ENCODE data around the gene CCL28.

CCL28 gene

GRCh38 chr5:43358301-43358700 lies 53.9 kb downstream of the CCL28 start:
- Mint-ChIP-seq H3K4me1 (ENCODE audit: low read depth) (no peaks in the 10 kb centered on the region), H3K27me3 (ENCODE audit: low read depth) (no peaks in the 10 kb centered on the region), H3K27ac (no peak overlapping the region)

GRCh38 chr5:43357878-43358281 lies 54.3 kb downstream of the CCL28 start:
- Mint-ChIP-seq H3K27ac (no peak overlapping the region), H3K27me3 (ENCODE audit: low read depth) (no peaks in the 10 kb centered on the region), H3K36me3 (ENCODE audit: low read depth) (no peaks in the 10 kb centered on the region)

More at GRCh38 chr5:43358301-43358700, 53.9 kb downstream of the CCL28 start:
- no peak overlapping the region for H3K4me3 Mint-ChIP-seq
- no peaks in the 10 kb centered on the region for H3K36me3 Mint-ChIP-seq (ENCODE audit: low read depth)
- H3K9me3 Mint-ChIP-seq = peaks cover 29% of the 10 kb centered on the region
- no peak for DNase-seq (ENCODE audit: low spot score)

DNA sequence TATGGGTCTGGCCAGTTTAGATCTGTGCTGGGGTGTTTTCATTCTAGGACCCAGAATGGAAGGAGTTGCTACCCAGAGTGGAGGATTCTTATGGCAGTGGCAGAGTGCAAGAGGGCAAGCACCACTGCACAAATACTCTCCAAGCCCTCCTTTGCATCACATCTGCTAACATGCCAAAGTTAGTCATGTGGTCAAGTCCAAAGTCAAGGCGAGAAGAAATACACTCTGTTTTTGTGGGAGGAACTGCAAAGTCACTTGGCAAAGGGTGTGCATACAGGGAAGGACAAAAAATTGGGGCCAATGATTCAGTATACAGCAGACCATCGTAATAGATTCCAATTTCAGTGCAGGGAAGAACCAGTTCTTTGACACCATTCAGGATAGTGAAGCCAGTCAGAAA lies 55.1 kb downstream of the CCL28 start:
- Mint-ChIP-seq H3K4me3 (no peak overlapping the region), H3K27me3 (ENCODE audit: low read depth) (no peaks in the 10 kb centered on the region), H3K27ac (no peak overlapping the region), H3K4me1 (ENCODE audit: low read depth) (no peaks in the 10 kb centered on the region), H3K36me3 (ENCODE audit: low read depth) (no peaks in the 10 kb centered on the region), H3K9me3 (peaks cover 29% of the 10 kb centered on the region)
- no peak for DNase-seq (ENCODE audit: low spot score)

More at GRCh38 chr5:43357878-43358281, 54.3 kb downstream of the CCL28 start:
- DNase-seq (ENCODE audit: low spot score) = no peak
- peaks cover 29% of the 10 kb centered on the region for H3K9me3 Mint-ChIP-seq
- no peaks in the 10 kb centered on the region for H3K4me1 Mint-ChIP-seq (ENCODE audit: low read depth)
- H3K4me3 Mint-ChIP-seq = no peak overlapping the region

- Mint-ChIP-seq H3K9me3 (peaks cover 11% of the 10 kb centered on the region), H3K27me3 (ENCODE audit: low read depth) (peaks cover 4% of the 10 kb centered on the region), H3K36me3 (ENCODE audit: low read depth) (no peaks in the 10 kb centered on the region), H3K27ac (no peak overlapping the region), H3K4me3 (no peak overlapping the region), H3K4me1 (ENCODE audit: low read depth) (no peaks in the 10 kb centered on the region)
- no peak for DNase-seq (ENCODE audit: low spot score)
Measured at GRCh38 chr5:43354774-43355173, 57.4 kb downstream of the CCL28 start.

DNA sequence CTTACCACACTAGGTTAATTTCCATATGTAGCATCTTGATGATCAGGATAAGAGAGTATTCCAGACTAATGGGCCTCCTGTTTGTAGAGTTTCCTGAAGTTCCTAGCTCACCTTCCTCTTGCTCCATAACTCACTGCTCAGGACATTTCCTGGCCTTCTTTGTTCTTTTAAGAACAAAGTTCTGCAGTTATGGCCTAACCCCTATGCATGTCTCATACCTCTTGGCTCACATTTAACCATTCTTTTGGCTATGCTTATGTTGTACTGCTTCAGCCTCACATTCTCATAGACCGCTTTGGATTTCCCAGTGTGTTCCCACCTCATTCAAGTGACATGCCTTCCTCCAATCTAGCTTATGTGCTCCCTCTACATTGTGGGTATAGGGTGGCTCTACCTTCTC lies 58.5 kb downstream of the CCL28 start:
- DNase-seq (ENCODE audit: low spot score) = no peak
- H3K4me1 Mint-ChIP-seq (ENCODE audit: low read depth) = no peaks in the 10 kb centered on the region
- H3K9me3 Mint-ChIP-seq = no peaks in the 10 kb centered on the region
- no peaks in the 10 kb centered on the region for H3K36me3 Mint-ChIP-seq (ENCODE audit: low read depth)
- H3K27ac Mint-ChIP-seq = no peak overlapping the region
- H3K27me3 Mint-ChIP-seq (ENCODE audit: low read depth) = peaks cover 6% of the 10 kb centered on the region
- H3K4me3 Mint-ChIP-seq = no peak overlapping the region

GRCh38 chr5:43352915-43353314 lies 59.3 kb downstream of the CCL28 start:
- no peak overlapping the region for H3K4me3 Mint-ChIP-seq
- H3K9me3 Mint-ChIP-seq = no peaks in the 10 kb centered on the region
- H3K27me3 Mint-ChIP-seq (ENCODE audit: low read depth) = peaks cover 6% of the 10 kb centered on the region
- no peak overlapping the region for H3K27ac Mint-ChIP-seq
- DNase-seq (ENCODE audit: low spot score) = no peak
- no peaks in the 10 kb centered on the region for H3K4me1 Mint-ChIP-seq (ENCODE audit: low read depth)
- no peaks in the 10 kb centered on the region for H3K36me3 Mint-ChIP-seq (ENCODE audit: low read depth)

- H3K4me1 Mint-ChIP-seq (ENCODE audit: low read depth) = no peaks in the 10 kb centered on the region
- no peak for DNase-seq (ENCODE audit: low spot score)
- no peak overlapping the region for H3K4me3 Mint-ChIP-seq
- H3K9me3 Mint-ChIP-seq = no peaks in the 10 kb centered on the region
- H3K27ac Mint-ChIP-seq = no peak overlapping the region
- H3K36me3 Mint-ChIP-seq (ENCODE audit: low read depth) = no peaks in the 10 kb centered on the region
- H3K27me3 Mint-ChIP-seq (ENCODE audit: low read depth) = peaks cover 6% of the 10 kb centered on the region
Measured at GRCh38 chr5:43352131-43352530, 60.1 kb downstream of the CCL28 start.

DNA sequence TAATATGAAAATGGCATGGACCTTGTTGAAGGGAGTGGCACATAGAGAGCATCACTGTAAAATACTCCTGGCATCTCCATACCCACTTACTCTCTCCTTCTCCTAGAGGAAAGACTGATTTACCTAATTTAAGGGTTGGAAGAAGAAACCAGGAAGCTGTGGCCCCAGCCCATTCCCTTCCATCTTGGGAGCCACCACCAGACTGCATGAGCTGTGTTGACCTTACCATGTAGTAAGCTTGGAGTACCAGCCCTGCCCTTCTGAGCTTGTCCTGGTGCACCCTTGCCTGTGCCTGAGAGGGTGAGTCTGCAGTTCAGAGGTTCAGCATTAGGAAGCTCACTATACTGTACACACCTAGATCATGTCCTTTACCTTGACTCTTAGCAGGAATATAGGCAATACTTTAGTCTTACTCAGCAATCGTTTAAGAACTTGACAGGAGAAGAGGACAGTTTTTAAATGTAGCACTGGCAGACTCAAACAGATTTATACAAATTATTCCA lies 63.3 kb downstream of the CCL28 start:
- peaks cover 6% of the 10 kb centered on the region for H3K27me3 Mint-ChIP-seq (ENCODE audit: low read depth)
- H3K9me3 Mint-ChIP-seq = no peaks in the 10 kb centered on the region
- DNase-seq (ENCODE audit: low spot score) = no peak
- no peaks in the 10 kb centered on the region for H3K4me1 Mint-ChIP-seq (ENCODE audit: low read depth)
- no peak overlapping the region for H3K4me3 Mint-ChIP-seq
- no peaks in the 10 kb centered on the region for H3K36me3 Mint-ChIP-seq (ENCODE audit: low read depth)
- no peak overlapping the region for H3K27ac Mint-ChIP-seq

- H3K4me3 Mint-ChIP-seq = no peak overlapping the region
- peaks cover 10% of the 10 kb centered on the region for H3K27me3 Mint-ChIP-seq (ENCODE audit: low read depth)
- no peaks in the 10 kb centered on the region for H3K36me3 Mint-ChIP-seq (ENCODE audit: low read depth)
- no peak for DNase-seq (ENCODE audit: low spot score)
- H3K27ac Mint-ChIP-seq = no peak overlapping the region
- H3K4me1 Mint-ChIP-seq (ENCODE audit: low read depth) = no peaks in the 10 kb centered on the region
- peaks cover 4% of the 10 kb centered on the region for H3K9me3 Mint-ChIP-seq
Measured at GRCh38 chr5:43348207-43348606, 64.0 kb downstream of the CCL28 start.

GRCh38 chr5:43338862-43339261 lies 73.3 kb downstream of the CCL28 start:
- Mint-ChIP-seq H3K4me1 (ENCODE audit: low read depth) (peaks cover 3% of the 10 kb centered on the region), H3K4me3 (no peak overlapping the region), H3K36me3 (ENCODE audit: low read depth) (peaks cover 6% of the 10 kb centered on the region), H3K27ac (no peak overlapping the region), H3K27me3 (ENCODE audit: low read depth) (peaks cover 3% of the 10 kb centered on the region), H3K9me3 (peaks cover 43% of the 10 kb centered on the region)
- DNase-seq (ENCODE audit: low spot score) = no peak

- Mint-ChIP-seq H3K9me3 (peaks cover 51% of the 10 kb centered on the region), H3K27ac (peak overlapping the region; percentile 1), H3K4me3 (no peak overlapping the region), H3K4me1 (ENCODE audit: low read depth) (peaks cover 3% of the 10 kb centered on the region), H3K27me3 (ENCODE audit: low read depth) (no peaks in the 10 kb centered on the region), H3K36me3 (ENCODE audit: low read depth) (peaks cover 7% of the 10 kb centered on the region)
- peak; percentile 20 for DNase-seq (ENCODE audit: low spot score)
Measured at GRCh38 chr5:43336159-43336558, 76.0 kb downstream of the CCL28 start.

DNA sequence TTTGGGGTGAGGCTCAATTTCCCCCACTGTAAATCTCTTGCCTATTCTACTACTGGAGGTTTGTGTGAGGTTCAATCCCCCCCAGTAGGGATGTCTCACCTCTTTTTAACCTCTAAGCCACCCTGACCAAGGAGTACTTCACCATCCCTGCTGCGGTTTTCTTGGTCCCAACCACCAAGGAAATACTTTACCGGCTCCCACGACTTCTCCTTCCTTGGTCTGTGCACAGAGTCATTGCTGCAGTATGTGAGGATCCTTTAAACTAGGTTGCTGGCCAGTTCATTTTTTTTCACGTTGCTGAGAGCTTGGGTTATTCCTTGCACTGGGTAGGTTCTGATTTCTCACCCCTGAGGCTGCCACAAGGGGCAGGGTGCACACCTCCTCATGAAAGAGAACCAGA lies 76.5 kb downstream of the CCL28 start:
- Mint-ChIP-seq H3K4me3 (no peak overlapping the region), H3K9me3 (peaks cover 51% of the 10 kb centered on the region), H3K27me3 (ENCODE audit: low read depth) (no peaks in the 10 kb centered on the region), H3K27ac (no peak overlapping the region), H3K36me3 (ENCODE audit: low read depth) (peaks cover 7% of the 10 kb centered on the region), H3K4me1 (ENCODE audit: low read depth) (peaks cover 3% of the 10 kb centered on the region)
- DNase-seq (ENCODE audit: low spot score) = no peak

DNA sequence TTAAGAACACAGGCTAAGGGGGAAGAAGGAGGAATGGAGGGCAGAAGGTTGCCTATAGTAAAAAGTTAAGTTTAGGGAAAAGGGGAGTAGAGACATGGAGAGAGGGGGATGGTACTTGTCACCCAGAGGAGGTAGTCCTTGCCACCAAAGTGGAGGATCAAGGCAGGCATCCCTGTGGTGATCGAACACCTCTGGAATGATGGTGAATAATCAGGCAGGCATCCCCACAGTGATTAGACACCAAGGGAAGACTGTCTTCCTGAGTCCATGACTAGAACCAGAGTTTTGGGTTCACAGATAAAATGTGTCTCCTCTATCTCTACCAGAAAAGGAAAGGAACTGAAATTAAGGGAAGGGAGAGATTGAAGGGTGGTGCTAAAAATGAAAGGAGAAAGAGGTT lies 79.8 kb downstream of the CCL28 start:
- no peak for DNase-seq (ENCODE audit: low spot score)
- Mint-ChIP-seq H3K4me3 (no peak overlapping the region), H3K4me1 (ENCODE audit: low read depth) (no peaks in the 10 kb centered on the region), H3K9me3 (peaks cover 42% of the 10 kb centered on the region), H3K27me3 (ENCODE audit: low read depth) (no peaks in the 10 kb centered on the region), H3K36me3 (ENCODE audit: low read depth) (peaks cover 7% of the 10 kb centered on the region), H3K27ac (no peak overlapping the region)
